ENCODE data around the gene LMNA.
A peak's percentile ranks its signal among the peaks of the same experiment; 100 is the strongest.
"Not testable (repeated sequence)": the region's sequence is repeated elsewhere in the genome, so short reads cannot be mapped to it uniquely, and the experiment has no call there.

Gene LMNA

DNA sequence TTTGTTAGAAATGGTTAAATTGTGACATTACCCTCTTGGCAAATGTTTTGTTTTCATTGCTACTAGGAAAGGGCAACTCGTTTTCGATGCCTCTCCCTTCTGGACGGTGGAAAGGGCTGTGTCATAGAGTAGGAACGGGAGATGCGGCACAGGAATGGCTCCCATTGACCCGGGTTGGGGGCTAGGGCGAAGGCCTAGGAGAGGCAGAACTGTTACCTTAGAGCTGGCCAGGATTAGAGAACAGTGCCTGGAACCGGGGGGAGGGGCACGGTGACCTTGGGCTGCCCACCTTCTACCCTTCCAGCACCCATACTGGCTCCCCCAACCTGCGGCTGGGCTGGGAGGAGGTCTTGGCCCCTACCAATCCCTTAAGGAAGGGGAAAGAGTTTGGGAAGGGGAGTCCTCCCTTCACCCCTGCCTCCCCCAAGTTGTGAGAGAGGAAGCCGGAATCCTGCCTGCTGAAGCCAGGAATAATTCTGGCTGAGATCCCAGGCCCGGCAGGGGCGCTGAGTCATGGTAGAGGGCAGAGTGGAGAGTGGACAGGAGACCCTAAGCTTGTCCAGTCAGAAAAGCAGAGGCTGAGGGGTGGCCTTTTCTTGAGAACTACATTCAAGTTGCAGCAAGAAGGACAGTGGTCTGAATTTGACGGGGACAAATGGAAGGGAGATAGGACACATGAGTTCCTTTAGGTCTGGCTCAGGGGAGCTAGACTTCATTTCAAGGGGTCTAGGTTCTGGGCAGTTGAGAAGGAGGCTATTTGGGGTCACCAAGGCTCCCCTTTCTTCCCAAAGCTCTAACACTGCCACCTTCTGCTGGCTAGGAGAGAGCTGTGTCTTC lies 8.2 kb downstream of the LMNA start:
- no peak for DNase-seq

DNA sequence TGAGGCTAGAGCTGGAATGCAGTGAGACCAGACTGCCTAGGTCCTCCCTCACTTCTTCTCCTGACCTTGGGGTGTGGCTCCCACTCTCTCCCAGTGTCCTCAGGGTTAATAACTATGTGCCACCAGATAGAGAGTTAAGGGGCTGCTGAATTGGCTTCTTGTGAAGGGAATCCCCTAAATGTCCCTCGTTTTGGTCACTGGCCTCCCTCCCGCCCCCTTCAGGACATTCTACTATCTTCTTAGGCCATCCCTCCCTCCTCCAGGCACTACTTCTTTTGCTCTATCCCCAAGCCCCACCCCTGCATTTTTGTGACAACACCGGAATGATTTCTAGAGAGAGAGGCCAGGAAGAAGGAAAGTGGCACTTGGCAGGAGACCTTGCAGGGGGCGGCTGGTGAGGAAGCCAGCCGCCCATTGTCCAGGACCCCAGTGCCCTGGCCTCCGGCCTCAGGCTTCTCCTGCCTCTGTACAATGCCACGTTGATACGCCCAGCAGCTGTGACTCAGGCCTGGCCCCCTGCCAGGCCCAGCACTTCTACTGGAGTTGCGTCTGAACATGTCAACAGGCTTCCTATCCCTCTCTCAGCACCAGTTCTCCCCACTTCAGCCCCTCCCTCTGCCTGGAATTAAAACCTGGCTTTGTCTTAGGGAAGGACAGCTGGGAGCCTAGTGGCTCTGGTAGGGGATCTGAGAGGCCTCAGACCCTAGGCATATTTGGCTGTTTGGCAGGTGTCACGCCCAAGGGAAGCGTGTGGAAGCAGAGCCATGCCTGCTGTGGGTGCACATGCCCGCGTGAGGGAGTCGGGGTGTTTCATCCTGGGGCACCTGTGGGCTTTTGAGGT lies 9.1 kb downstream of the LMNA start:
- peak; percentile 78 for DNase-seq

DNA sequence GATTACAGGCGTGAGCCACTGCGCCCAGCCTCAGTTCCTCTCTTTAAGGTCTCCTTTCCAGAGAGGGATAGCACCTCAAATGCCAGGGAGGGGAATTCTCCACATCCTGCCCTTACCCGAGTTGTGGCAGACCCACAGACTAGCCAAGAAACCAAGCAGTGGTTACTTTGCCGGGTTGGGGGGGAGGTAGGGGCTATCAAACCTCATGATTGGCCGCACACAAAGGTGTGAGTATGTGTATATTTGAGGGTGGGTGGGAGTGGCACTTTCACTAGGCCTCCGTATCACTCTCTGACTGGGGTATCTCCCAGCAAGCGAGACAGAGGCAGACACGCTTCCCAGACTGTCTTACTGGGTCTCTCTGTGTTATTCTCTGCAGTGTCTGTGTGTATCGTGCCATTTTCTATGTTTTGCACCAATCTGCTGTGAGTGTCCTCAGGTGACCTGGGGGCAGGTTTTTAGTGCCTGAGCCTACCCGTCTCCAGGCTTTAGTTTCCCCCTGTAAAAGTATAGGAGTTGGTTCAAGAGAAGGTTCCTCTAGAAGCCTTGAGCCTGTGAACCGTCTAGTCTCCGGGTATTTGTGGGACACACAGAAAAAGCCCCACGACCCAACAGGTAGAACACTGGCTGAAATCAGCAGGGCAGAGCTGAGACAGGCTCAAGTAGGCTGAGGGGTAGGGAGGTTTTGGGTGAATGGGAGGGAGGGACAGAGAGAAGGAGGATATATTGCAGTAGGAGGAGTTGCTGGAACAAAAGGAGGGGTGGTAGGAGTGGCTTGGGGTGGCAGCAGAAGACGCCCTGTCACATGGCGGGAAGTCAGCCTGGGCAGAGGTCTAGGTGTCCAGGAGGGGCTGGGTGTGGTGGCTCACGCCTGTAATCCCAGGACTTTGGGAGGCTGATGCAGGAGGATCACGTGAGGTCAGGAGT lies 10.3 kb downstream of the LMNA start:
- DNase-seq: no peak

DNA sequence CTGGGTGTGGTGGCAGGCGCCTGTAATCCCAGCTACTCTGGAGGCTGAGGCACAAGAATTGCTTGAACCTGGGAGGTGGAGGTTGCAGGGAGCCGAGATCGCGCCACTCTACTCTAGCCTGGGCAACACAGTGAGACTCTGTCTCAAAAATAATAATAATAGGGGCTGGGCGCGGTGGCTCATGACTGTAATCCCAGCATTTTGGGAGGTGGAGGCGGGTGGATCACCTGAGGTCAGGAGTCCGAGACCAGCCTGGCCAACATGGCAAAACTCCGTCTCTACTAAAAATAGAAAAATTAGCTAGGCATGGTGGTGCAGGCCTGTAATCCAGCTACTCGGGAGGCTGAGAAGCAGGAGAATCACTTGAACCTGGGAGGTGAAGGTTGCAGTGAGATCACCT lies 11.0 kb downstream of the LMNA start:
- not testable (repeated sequence) for DNase-seq

DNA sequence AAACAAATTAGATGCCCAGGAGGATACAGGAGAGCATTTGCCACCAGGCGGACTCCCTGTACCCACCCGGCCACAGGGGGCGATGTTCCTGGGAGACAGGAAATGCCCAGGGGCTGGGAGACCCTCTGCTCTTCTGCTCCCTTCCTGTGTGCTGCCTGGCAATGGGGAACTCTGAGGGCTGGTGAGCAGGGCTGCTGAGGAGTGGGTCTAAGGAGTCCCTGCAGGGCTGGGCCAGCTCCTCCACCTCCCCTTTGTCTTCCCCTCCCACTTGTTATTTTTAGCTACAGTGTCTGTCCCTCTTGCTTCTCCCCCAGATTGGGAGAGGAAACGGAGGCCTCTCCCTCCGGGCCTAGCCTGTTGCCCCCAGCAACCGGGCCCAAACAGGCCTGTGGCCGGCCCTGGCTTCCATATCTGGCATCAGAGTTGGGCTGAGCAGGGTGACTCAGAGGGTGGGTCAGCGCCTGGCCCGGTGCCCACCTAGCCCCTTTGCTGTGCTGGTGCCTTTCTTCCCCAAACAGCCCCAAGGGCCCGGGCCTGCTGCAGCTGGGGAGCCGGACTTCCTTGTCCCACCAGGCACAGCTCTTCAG lies 11.6 kb downstream of the LMNA start:
- peak; percentile 73 for DNase-seq

DNA sequence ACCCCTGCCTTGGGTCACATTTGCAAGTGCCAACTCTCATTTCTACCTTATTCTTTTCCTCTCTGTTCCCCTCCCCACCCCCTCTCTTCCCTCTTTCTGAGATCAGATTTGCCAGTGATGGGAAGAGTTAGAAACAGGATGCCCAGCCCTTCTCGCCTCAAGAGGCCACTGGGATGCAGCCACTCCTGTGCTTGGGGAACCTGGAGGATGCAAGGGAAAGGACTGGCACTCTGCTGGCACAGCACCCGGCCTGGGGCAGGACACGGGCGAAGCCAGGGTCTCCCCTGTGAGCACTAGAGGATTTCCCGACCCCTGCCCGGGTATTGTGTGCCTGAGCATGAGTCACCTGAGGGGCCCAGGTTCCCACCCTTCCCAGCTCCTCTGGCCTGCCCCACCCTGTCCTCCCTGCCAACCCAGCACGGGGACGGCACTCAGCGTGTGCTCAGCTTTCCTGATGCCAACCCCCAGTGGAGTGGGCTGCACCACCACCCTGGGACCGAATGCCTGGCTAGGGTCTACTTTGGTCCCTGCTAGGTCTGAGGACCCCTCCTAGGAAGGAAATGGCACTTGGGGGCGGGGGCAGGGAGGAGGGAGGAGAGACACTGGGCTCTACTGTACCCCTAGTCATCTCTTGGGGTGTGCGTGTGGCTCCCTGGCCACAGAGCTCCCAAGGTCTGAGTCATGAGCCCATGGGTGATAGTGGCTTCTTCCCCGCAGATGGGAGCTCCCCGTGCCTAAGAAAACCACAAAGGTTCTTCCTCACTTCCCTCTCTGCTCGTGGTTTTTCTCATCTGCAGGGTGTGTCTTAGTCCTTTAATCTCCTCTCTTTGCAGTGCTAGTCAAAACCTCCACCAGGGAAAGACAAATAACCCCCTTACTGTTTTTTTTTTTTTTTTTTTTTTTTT lies 12.4 kb downstream of the LMNA start:
- DNase-seq: peak; percentile 82

DNA sequence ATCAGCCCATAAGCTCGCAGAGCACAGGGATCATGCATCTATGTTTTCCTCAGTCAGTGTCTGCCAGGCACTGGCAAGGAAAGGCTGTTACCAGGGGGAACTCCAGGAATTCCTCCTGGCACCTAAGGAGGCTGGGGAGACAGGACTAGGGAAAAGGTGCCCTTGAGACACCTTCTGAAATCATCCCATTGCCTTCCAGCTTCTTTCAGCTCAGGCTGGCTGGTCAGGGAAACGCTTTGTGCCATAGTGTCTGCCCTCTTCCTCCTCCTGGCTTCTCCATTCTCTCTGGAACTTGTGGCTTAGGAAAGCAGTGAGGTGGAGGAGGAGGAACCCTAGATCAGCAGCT lies 13.8 kb downstream of the LMNA start:
- no peak for DNase-seq

DNA sequence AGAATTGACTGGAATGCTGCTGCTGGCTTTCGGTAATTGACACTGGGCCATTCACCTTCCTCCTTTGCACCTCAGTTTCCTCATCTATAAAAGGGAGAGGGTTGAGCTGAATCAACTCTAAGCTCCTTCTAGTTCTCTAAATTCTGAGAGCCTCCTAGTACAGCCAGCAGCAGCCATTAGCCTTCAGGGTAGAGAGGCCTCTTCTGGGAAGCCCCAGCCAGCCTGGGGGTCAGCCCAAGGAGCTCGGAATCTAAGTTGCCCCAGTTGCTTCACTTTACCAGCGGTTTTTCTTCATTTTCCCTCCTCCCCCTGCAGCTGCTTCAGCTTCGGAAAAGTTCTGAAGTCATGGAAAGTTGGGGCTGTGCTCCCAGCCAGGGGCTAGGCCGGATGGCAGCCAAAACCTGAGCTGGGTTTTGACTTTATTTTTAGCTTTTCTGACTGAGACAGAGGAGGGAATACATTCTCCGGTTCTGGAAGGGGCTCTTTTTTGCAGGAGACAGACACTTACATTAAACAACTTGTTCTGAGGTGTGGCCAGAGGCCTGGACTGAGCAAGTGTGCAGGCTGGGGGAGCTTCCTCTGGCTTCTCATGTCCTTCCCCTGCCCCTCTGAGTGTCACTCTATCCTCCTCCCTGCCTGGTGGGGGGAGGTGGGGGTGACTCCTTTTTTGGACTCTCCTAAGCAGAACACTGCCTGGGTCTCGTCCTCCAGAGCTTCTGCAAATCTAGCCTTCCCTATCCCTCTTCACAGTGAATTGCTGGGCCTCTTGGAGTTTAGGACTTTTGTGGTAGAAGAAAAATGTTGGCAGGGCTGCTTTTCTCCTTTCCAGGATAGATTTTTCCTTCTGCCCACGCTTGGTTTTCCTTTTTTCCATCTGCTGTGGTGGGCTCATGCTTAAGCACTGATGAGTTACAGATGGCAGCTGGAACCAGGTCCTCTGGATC lies 14.4 kb downstream of the LMNA start:
- no peak for DNase-seq

DNA sequence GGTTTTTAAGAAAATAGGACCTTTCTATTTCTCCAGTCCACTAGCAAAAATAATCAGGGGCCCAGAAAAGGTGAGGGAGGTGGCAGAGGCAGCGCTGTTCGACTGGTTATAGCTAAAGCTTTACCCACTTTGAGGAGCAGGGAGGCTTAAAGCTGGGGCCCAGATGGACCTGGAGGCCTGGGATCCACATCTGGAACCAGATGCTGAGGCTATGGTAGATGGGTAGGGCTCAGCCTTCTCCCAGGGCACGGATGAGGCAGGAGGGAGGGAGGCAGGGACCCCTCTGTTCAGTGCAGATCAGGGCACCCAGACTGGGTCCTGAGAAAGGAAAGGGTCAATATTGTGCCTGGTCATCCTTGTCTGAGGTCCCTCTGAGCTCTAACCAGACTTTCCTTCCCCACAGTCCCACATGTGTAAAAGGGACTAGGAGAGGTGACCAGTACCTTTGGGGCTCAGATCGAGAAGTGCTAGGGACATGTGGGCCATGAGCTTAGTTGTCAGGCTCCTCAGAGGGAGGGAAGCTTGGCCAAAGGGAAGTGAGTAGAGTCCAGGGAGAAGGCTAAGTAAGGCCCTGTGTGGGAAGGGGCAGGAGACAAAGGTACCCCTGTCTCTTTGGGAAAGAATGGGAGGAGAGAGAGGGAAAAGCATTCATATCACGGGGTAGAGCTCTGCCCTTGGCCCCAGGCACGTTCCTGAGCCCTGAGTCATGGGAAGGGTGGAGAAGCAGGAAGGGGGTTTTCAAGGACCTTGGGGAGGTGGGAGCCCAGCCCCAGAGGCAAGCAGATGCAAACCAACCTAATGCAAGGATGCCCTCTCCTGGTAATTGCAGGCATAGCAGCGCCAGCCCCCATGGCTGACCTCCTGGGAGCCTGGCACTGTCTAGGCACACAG lies 15.4 kb downstream of the LMNA start:
- peak; percentile 83 for DNase-seq

DNA sequence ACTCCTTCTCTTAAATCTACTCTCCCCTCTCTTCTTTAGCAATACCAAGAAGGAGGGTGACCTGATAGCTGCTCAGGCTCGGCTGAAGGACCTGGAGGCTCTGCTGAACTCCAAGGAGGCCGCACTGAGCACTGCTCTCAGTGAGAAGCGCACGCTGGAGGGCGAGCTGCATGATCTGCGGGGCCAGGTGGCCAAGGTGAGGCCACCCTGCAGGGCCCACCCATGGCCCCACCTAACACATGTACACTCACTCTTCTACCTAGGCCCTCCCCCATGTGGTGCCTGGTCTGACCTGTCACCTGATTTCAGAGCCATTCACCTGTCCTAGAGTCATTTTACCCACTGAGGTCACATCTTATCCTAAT lies 16.0 kb downstream of the LMNA start:
- no peak for DNase-seq

DNA sequence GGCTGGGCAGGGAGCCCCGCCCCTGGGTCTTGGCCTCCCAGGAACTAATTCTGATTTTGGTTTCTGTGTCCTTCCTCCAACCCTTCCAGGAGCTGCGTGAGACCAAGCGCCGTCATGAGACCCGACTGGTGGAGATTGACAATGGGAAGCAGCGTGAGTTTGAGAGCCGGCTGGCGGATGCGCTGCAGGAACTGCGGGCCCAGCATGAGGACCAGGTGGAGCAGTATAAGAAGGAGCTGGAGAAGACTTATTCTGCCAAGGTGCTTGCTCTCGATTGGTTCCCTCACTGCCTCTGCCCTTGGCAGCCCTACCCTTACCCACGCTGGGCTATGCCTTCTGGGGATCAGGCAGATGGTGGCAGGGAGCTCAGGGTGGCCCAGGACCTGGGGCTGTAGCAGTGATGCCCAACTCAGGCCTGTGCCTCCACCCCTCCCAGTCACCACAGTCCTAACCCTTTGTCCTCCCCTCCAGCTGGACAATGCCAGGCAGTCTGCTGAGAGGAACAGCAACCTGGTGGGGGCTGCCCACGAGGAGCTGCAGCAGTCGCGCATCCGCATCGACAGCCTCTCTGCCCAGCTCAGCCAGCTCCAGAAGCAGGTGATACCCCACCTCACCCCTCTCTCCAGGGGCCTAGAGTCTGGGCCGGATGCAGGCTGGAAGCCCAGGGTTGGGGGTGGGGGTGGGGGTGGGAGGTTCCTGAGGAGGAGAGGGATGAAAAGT lies 20.4 kb downstream of the LMNA start:
- DNase-seq: no peak

DNA sequence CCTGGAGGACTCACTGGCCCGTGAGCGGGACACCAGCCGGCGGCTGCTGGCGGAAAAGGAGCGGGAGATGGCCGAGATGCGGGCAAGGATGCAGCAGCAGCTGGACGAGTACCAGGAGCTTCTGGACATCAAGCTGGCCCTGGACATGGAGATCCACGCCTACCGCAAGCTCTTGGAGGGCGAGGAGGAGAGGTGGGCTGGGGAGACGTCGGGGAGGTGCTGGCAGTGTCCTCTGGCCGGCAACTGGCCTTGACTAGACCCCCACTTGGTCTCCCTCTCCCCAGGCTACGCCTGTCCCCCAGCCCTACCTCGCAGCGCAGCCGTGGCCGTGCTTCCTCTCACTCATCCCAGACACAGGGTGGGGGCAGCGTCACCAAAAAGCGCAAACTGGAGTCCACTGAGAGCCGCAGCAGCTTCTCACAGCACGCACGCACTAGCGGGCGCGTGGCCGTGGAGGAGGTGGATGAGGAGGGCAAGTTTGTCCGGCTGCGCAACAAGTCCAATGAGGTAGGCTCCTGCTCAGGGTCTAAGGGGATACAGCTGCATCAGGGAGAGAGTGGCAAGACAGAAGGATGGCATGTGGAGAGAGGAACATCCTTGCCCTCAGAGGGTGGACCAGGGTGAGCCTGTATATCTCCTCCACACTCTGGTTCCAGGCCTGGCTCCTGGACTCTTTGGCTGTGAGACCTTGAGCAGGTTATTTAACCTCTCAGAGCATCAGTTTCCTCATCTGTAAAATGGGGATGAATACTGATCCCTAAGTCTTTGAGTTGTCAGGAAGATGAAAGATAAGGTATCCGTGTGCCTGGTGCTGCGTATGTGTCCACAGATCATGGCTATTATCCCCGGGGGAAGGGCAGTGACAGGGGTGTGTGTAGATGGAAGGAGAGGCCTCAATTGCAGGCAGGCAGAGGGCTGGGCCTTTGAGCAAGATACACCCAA lies 21.7 kb downstream of the LMNA start:
- DNase-seq: no peak

DNA sequence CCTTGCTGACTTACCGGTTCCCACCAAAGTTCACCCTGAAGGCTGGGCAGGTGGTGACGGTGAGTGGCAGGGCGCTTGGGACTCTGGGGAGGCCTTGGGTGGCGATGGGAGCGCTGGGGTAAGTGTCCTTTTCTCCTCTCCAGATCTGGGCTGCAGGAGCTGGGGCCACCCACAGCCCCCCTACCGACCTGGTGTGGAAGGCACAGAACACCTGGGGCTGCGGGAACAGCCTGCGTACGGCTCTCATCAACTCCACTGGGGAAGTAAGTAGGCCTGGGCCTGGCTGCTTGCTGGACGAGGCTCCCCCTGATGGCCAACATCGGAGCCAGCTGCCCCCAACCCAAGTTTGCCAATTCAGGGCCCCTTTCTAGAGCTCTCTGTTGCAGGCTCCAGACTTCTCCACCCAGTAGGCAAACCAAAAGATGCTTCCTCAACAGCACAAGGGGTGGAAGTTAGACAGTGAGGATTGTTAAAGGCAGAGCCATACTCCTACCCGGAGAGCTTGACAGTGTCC lies 22.5 kb downstream of the LMNA start:
- no peak for DNase-seq

DNA sequence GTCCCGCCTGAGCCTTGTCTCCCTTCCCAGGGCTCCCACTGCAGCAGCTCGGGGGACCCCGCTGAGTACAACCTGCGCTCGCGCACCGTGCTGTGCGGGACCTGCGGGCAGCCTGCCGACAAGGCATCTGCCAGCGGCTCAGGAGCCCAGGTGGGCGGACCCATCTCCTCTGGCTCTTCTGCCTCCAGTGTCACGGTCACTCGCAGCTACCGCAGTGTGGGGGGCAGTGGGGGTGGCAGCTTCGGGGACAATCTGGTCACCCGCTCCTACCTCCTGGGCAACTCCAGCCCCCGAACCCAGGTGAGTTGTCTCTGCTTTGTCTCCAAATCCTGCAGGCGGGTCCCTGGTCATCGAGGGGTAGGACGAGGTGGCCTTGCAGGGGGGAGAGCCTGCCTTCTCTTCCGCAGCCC lies 24.0 kb downstream of the LMNA start:
- no peak for DNase-seq

DNA sequence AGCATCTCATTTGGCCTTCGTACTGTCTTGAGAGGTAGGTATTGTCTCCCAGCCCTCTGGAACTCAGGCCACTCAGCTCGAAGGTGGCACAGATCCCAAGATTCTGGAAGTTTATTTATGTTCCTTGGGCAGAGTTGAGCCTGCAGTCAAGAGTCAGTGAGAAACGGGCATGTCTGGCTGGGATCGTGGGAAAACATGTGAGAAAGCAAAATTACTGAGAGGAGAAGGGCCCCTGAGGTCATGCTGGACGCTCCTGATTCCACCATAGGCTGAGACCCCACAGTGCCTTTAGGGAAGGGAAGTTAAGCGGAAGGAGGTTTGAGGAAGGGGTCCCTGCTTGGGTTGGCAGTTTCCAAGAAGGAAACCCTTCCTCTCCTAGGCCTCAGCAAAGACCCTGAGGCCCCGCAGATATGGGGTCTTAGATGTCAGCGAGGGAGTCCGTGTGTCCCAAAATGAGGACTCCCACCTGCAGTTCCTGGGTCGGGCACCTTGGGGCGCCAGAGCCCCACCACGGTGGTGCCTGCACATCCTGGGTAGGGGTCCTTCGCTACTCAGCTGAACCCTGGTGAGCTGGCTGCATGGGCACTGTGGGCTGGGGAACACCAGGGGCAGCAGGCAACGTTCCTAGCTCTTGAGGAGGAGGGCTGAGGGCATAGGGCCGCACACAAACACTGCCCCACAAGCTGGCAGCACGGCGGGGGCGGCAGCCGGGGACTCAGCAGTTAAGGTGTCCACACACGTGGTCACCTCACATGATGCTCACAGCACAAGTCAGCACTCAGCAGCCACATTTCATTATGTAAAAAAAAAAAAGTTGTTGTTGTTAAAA lies 26.6 kb downstream of the LMNA start:
- DNase-seq: peak; percentile 64

DNA sequence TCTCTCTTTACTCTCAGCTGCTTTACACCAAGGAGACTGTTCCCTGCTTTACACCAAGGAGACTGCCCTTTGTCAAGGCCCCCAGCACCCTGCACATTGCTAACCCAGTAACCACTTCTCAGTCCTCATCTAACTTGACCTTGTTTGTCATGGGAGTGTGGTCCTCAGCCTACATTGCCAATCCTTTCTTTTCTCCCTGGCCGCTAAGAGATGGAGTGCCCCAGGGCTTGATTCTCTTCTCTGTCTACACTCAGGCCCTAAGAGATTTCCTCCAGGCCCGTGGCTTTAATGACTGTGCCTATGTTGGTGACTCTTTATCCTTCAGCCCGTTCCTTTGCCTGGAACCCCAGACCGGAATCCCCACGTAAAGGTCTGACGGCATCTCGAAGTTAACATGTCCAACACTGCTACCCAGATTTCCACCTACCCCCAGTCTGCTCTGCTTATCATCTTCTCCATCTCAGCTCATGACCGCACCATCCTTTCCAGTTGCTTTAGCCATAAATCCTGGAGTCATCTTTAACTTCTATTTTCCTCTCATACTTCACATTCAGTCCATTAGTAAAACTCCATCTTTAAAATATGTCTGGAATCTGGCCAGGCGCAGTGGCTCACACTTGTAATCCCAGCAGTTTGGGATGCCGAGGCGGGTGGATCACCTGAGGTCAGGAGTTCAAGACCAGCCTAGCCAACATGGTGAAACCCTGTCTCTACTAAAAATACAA lies 29.4 kb downstream of the LMNA start:
- DNase-seq: peak; percentile 27

Measured in activated T-cell treated with anti-CD3 and anti-CD28 coated beads, Interleukin-2, amount 50 U/mL, for 1 hour (primary cell).